Measurements from ENCODE around the gene HS1BP3.

Gene HS1BP3

DNA sequence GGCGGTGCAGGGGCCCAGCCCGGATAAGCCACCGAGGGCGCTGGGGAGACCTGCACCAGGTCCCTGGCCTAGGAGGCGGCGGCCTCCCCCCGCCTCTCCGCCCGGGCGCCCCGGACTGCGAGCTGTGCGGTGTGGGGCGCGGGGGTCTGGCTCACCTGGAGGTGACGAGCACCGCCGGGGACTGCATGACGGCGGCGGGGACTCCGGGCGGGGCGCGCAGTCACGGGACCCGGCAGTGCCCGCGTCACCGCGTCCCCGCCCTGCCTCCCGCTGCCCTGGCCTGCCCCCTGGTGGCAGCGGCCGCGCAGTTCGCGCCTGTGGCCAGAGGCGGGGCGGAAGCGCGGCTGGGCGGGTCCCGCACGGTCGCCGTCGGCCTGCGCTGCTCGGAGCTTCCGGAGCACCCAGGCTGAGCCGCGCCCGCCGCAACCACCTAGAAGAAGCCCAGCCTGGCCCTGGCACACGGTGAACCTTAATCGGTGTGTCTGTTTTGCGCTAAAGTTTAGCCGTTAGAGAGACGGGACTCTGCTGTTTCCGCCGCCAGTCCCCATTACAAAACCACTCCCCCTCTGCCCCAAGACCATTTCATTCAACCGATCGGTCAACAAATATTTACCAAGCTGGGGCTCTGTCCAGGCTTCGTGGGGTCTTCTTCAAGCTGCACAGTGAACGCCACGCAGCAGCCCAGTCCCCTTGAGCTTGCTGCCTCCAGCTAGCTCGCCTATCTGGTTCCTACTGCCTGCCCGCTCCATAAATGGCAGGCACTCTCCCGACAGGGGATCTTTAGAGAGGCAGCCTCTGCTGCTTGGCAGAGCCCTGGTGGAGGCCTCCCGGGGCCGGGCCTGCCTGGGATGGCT is at the start of gene HS1BP3:
Gene HS1BP3, minus strand, starts transcription at position 222 of the 854 bp plus-strand sequence. Its CDS starts 35 bp downstream, at position 187.
- in situ Hi-C loops (cut with MboI; ENCODE audit: low sequenced_read_pairs), result no loop called here

DNA sequence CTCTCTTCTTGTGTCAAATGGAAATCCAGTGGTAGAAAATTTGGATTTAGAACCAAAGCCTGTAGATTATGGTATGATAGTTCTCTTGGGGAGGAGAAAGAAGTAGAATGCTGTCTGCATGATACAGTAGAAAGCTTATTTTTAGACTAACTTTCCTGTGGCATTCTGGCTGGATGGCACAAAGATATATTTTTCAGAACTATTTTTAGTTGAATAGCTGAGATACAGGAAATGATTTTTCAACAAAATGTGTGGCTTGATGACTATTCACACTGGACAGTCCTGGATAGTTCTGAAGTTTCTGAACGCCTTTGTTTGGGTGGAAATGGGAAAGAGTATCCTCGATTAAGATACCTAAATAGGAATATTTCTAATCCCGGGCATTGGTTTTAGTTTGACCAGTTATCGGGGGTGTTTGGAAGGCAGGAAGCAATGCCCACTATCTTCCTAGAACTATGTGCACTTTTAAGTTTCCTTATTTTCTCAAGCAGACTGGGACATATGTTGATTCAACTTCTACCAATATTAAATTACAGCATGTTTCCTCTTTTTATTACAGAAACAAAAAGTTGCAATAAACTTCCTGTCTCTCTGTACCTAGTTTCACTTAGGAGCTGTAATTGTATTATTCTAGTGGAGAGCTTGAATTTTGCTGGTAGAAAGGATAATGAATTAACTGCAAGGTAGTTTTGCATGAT is 48.2 kb upstream of the HS1BP3 start:
- in situ Hi-C loops (cut with MboI; ENCODE audit: low sequenced_read_pairs), result no loop called here

DNA sequence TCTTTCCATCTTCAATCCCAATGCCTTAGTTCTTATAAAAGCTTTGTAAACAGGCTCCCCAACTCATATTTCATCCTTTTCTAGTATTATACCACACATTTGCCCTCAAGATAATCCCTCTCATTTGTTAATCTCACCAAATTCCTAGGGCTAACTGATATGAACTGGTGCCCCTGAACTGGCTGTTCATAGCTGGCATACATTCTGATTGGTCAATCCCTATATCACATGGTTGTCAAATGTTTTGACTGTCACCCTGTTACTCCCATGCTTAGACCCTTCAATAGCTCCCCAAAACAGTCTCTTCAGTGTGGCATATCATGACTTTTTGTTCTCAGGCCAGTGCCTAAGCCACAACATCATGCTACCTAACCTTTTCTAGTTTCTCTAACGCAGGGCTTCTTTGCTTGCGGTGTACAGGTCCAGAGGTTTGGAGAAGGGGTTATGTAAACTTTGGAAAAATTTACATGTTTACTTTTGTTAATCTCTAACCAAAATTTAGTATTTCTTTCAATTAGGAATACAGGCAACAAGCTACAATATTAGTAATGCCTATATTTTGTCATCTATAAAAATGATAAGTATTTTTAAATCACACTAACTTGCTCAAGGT is 46.5 kb upstream of the HS1BP3 start:
- in situ Hi-C loops (cut with MboI; ENCODE audit: low sequenced_read_pairs), result no loop called here

DNA sequence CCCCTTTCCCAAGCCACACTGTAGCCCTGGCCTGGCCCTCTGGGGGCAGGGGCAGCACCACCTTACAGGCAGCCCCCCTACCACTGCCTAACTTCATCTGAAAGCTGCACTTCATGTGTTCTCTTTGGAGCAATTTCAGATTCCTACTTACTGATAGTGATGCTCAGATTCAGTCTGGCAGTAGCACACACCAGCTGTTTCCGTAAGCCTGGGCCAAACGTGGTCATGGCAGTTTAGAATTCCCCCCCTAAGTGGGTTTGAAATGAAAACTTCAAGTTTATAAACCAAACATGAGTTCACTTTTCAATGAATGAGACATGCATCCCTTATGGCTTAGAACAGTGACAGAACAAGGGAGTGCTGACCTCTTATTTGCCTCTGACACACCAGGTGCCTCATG is 45.5 kb upstream of the HS1BP3 start:
- in situ Hi-C loops (cut with MboI; ENCODE audit: low sequenced_read_pairs), result no loop called here

- in situ Hi-C loops (cut with MboI; ENCODE audit: low sequenced_read_pairs), result no loop called here
Measured at GRCh38 chr2:20693317-20693716, 42.4 kb upstream of the HS1BP3 start.

GRCh38 chr2:20692081-20692480 is 41.2 kb upstream of the HS1BP3 start:
- in situ Hi-C loops (cut with MboI; ENCODE audit: low sequenced_read_pairs), result no loop called here

- in situ Hi-C loops (cut with MboI; ENCODE audit: low sequenced_read_pairs), result no loop called here
Measured at GRCh38 chr2:20691076-20691734, 40.3 kb upstream of the HS1BP3 start.

- in situ Hi-C loops (cut with MboI; ENCODE audit: low sequenced_read_pairs), result no loop called here
Measured at GRCh38 chr2:20689428-20690264, 38.7 kb upstream of the HS1BP3 start.

DNA sequence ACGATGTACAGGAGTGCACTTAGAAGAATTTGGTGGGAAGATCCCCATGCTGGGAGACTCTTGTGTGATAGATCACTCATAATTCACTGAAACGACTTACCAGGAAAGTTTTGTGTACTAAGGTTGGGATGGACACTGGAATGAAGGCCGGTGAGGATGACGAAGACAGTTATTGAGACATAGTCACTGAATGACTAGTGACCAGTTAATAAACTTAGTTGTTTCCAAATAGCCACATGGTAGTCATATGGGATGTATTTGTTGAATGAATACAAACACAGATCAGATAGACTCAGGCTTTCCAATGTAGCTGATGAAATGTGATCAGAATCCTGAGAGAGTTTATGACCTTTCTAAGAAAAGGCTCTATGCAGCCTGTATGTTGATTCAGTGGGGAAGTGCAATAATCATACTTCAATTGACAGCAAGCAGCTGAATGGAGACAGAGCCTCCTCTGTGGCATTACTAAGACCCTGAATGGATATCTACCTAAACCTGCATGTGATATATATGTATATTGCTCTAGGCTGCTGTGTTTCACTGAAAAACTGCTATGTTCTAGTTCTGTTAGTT is 36.4 kb upstream of the HS1BP3 start:
- in situ Hi-C loops (cut with MboI; ENCODE audit: low sequenced_read_pairs), result no loop called here

GRCh38 chr2:20684581-20685063 is 33.7 kb upstream of the HS1BP3 start:
- in situ Hi-C loops (cut with MboI; ENCODE audit: low sequenced_read_pairs), result no loop called here

- in situ Hi-C loops (cut with MboI; ENCODE audit: low sequenced_read_pairs), result no loop called here
Measured at GRCh38 chr2:20682167-20682920, 31.4 kb upstream of the HS1BP3 start.

- in situ Hi-C loops (cut with MboI; ENCODE audit: low sequenced_read_pairs), result no loop called here
Measured at GRCh38 chr2:20680744-20681375, 30.0 kb upstream of the HS1BP3 start.

GRCh38 chr2:20678780-20679179 is 27.9 kb upstream of the HS1BP3 start:
- in situ Hi-C loops (cut with MboI; ENCODE audit: low sequenced_read_pairs), result no loop called here

GRCh38 chr2:20678086-20678395 is 27.1 kb upstream of the HS1BP3 start:
- in situ Hi-C loops (cut with MboI; ENCODE audit: low sequenced_read_pairs), result no loop called here

- in situ Hi-C loops (cut with MboI; ENCODE audit: low sequenced_read_pairs), result no loop called here
Measured at GRCh38 chr2:20677301-20678085, 26.6 kb upstream of the HS1BP3 start.

- in situ Hi-C loops (cut with MboI; ENCODE audit: low sequenced_read_pairs), result no loop called here
Measured at GRCh38 chr2:20676353-20677215, 25.7 kb upstream of the HS1BP3 start.

GRCh38 chr2:20675701-20676352 is 24.9 kb upstream of the HS1BP3 start:
- in situ Hi-C loops (cut with MboI; ENCODE audit: low sequenced_read_pairs), result no loop called here
